HUES6 (cell line): ENCODE results near the gene HDAC3.
A peak's percentile ranks its signal among the peaks of the same experiment; 100 is the strongest.

Source experiments
- H3K27ac ChIP-seq: 2 replicates; pipeline ENCODE4 v1.7.0; 2013; ENCODE audit warnings: low read depth, mild to moderate bottlenecking, low read length, inconsistent platforms
- H3K27me3 ChIP-seq: 2 replicates; pipeline ENCODE4 v1.6.1; 2013; ENCODE audit warnings: low read length; ENCODE audit not compliant: control insufficient read depth, insufficient read depth
- H3K36me3 ChIP-seq: 2 replicates; pipeline ENCODE4 v1.6.1; 2013; ENCODE audit warnings: low read length; ENCODE audit not compliant: control insufficient read depth, insufficient read depth
- H3K4me1 ChIP-seq: 2 replicates; pipeline ENCODE4 v1.6.1; 2013; ENCODE audit warnings: low read length; ENCODE audit not compliant: control insufficient read depth, insufficient read depth
- H3K4me3 ChIP-seq: 2 replicates; pipeline ENCODE4 v1.5.1; 2013; ENCODE audit warnings: low read depth, low read length
- H3K9ac ChIP-seq: one replicate; pipeline ENCODE4 v1.6.1; 2013; ENCODE audit warnings: mild to moderate bottlenecking, low read length
- H3K9me3 ChIP-seq: 2 replicates; pipeline ENCODE4 v1.6.1; 2013; ENCODE audit warnings: low read depth, low read length; ENCODE audit not compliant: control insufficient read depth, insufficient read depth

HDAC3 gene

DNA sequence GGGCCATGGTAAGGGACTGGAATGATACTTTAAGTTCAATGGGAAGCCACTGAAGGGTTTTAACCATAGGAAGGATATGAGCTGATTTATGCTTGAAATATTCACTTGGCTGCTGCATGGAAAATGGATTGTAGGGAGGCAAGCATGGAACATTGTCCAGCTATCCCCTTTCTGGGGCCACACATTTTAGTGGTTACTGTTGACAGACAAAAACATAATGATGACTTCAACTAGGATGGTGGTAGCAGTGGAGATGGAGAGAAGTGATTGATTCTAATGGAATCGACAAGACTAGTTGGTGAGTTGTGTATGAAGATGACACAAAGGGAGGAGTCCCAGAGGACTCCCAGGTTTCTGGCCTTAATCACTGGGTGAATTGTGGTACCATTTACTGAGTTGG is 20.8 kb upstream of the HDAC3 start:
- no peaks in the 10 kb centered on the region for H3K9me3 ChIP-seq
- no peak overlapping the region for H3K9ac ChIP-seq
- H3K36me3 ChIP-seq: peaks cover 69% of the 10 kb centered on the region
- H3K27ac ChIP-seq: no peak overlapping the region
- H3K4me1 ChIP-seq: no peaks in the 10 kb centered on the region
- no peak overlapping the region for H3K4me3 ChIP-seq
- H3K27me3 ChIP-seq: no peaks in the 10 kb centered on the region

DNA sequence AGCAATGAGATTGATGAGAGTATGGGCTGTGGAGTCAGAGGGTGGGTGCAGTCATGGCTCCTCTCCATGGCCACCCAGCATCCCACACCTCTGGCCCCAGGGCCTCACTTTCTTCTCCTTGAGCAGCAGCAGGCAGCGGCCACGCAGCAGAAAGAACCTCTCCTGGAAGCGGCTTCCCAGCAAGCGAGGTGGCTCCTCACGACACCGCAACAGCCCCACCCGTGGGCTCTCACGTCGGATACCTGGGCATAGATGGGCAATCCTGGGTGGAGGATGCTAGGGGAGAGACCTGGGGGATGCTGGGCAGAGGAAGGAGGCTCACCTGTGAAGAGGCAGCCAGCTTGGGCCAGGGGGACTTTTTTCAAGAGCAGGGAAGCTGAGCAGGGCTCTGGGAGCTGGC is 19.7 kb upstream of the HDAC3 start:
- Histone ChIP-seq H3K4me3 (no peak overlapping the region), H3K9ac (no peak overlapping the region), H3K9me3 (no peaks in the 10 kb centered on the region), H3K27me3 (no peaks in the 10 kb centered on the region), H3K4me1 (peaks cover 4% of the 10 kb centered on the region), H3K36me3 (peaks cover 63% of the 10 kb centered on the region), H3K27ac (no peak overlapping the region)

DNA sequence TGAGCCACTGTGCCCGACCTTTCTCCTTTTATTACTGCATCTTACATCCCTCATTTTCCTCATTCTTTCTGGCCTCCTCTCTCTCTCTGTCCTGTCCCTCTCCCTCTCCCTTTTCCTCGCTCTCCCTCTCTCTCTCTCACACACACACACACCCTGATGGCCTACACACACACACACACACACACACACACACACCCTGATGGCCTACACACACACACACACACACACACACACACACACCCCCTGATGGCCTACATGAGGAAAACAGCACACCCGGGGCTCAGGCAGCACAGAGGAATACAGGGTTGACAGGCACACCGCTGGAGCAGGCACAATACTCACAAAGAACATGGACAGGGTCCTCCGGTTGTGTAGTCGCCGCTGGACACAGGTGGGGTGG is 18.4 kb upstream of the HDAC3 start:
- peaks cover 58% of the 10 kb centered on the region for H3K36me3 ChIP-seq
- H3K4me1 ChIP-seq: peaks cover 12% of the 10 kb centered on the region
- H3K9me3 ChIP-seq: no peaks in the 10 kb centered on the region
- H3K27me3 ChIP-seq: no peaks in the 10 kb centered on the region
- H3K4me3 ChIP-seq: no peak overlapping the region
- H3K27ac ChIP-seq: no peak overlapping the region
- H3K9ac ChIP-seq: no peak overlapping the region

DNA sequence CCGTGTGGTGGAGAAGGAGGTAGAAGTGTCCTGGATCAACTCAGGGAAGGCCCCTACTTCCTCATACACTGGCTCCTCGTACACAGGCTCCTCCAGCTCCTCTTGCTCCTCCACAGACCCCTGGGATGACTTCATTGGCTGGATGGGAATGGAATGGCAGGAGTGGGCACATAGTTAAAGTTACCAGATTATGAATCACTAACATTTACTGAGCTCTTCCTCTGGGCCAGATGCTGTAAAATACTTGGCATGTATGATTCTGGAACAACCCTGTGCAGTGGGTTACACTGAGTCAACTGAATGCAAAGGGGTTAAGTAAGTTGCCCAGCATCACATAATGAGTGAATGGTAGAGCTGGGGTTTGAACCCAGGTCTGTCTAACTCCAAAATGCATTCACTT is 17.6 kb upstream of the HDAC3 start:
- peaks cover 51% of the 10 kb centered on the region for H3K36me3 ChIP-seq
- peaks cover 13% of the 10 kb centered on the region for H3K4me1 ChIP-seq
- H3K9ac ChIP-seq: no peak overlapping the region
- no peaks in the 10 kb centered on the region for H3K27me3 ChIP-seq
- H3K4me3 ChIP-seq: no peak overlapping the region
- no peaks in the 10 kb centered on the region for H3K9me3 ChIP-seq
- no peak overlapping the region for H3K27ac ChIP-seq

DNA sequence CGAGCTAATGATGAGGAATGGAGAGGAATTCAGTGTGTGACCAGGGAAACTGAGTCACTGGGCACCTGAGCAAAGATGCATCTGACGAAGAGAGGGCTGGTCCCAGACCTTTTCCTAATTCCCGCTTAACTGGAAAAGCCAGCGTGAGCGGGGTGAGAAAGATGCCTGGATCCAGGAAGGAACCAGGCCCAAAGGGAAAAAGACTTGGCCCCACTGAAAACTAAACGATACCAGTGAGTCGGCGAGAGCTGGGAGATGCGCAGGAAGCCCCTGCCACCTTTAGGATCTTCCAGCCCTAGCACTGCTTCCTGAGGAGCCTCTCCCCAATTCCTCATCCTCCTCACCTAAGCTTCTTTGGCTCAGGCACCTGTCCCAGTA is 15.1 kb upstream of the HDAC3 start:
- Histone ChIP-seq H3K27ac (no peak overlapping the region), H3K27me3 (no peaks in the 10 kb centered on the region), H3K9ac (no peak overlapping the region), H3K9me3 (no peaks in the 10 kb centered on the region), H3K4me1 (peaks cover 13% of the 10 kb centered on the region), H3K36me3 (peaks cover 33% of the 10 kb centered on the region), H3K4me3 (peak overlapping the region; percentile 84)

DNA sequence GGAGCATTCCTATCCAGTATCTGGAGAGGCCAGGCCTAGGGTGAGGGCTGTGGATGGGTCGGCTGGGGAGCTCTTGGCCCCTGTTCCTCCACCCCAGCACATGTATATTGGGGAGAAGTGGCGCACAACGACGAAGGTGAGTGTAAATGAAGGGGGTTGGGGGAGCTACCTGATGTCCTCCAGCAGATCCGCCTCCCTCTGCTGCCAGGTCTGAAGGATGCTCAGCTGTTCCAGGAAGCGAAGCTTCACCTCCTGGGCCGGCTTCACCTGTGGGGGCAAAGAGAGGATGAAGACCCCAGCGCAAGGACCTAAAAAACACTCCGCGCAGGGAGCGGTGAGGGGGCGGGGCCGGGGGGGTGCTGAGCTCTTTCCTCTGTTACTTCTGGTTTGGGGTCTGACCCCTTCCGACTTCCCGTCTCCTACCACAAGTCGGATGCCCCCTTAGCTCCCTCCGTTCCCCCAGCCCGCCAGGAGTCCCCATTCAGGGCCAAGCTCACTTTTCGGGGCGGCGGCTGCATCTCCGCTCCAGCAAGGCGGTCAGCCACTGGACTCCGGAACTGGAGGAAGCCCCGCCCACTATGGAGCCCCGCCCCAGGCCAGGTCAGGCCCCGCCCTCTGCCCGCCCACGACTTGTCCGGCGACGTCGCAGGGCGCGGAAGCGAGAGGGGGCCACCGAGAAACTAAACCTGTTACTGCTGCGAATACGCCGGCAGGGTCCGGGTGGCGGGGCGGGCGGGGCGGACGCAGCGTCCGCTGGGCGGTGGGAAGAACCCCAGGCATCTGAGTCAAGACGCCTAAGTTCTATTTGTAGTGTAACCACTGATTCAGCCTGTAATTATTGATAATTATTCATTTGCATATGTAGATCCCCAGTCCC is 14.4 kb upstream of the HDAC3 start, which contains the start of gene FCHSD1:
FCHSD1 (minus strand) TSS at position 568 of the 877 bp plus-strand sequence; CDS start at position 518, 50 bp downstream.
- Histone ChIP-seq H3K36me3 (peaks cover 31% of the 10 kb centered on the region), H3K27ac (no peak within 1 kb of the TSS), H3K4me3 (peak within 1 kb of the TSS; percentile 84)

DNA sequence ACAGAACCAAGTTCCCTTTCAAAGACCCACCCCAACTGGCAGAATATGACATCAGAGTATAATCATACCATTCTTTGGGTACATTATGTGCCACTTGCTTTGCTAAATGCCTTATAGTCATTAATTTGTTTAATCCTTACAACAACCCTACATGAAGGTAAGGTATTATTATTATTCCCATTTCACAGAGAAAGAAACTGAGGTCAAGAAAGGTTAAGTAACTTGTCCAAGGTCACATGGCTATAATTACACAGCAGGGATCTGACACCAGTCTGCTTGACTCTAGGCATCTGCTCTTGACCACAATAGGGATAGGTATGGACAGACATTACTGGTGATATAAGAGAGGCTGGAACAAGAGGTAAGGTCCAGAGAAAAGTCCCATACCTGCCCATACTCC is 13.3 kb upstream of the HDAC3 start:
- H3K9me3 ChIP-seq: no peaks in the 10 kb centered on the region
- peaks cover 13% of the 10 kb centered on the region for H3K4me1 ChIP-seq
- no peak overlapping the region for H3K9ac ChIP-seq
- no peak overlapping the region for H3K27ac ChIP-seq
- H3K27me3 ChIP-seq: no peaks in the 10 kb centered on the region
- peaks cover 32% of the 10 kb centered on the region for H3K36me3 ChIP-seq
- H3K4me3 ChIP-seq: peak overlapping the region; percentile 84

More for the DNA sequence above, 14.4 kb upstream of the HDAC3 start, which contains the start of gene FCHSD1:
- no peaks in the 10 kb centered on the region for H3K27me3 ChIP-seq
- H3K9me3 ChIP-seq: no peaks in the 10 kb centered on the region
- peak within 1 kb of the TSS; percentile 45 for H3K9ac ChIP-seq
- H3K4me1 ChIP-seq: peaks cover 13% of the 10 kb centered on the region

DNA sequence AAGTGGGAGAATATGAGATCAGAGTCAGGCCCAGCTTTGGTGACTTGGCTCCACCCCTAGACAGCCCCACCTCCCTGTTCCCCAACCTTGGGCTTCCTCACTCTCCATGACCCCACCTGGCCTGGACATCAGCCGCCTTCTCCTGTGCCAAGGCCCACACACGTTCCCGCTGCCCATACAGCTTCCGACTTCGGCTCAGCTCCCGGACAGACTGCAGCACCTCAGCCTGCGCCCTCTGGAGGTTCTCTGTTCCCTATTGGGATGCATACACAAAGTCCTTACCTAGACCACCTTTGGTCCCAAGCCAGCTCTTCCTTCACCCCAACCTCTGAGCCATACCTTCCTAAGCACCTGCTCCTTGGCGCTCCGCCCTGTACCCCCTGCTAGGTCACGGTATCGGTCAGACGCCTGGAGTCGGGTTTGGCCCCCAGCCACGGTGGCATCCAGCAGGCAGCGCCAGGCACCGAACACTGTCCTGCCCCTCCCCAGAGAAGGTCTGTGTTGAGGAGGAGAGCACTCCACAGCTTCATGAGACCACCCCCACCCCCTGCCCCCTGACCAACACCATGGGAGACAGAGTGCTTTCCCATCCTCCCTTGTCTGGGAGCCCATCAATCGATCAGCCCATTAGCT is 12.5 kb upstream of the HDAC3 start:
- Histone ChIP-seq H3K4me3 (no peak overlapping the region), H3K4me1 (peaks cover 13% of the 10 kb centered on the region), H3K27ac (no peak overlapping the region), H3K9ac (no peak overlapping the region), H3K36me3 (peaks cover 34% of the 10 kb centered on the region), H3K9me3 (no peaks in the 10 kb centered on the region), H3K27me3 (no peaks in the 10 kb centered on the region)

DNA sequence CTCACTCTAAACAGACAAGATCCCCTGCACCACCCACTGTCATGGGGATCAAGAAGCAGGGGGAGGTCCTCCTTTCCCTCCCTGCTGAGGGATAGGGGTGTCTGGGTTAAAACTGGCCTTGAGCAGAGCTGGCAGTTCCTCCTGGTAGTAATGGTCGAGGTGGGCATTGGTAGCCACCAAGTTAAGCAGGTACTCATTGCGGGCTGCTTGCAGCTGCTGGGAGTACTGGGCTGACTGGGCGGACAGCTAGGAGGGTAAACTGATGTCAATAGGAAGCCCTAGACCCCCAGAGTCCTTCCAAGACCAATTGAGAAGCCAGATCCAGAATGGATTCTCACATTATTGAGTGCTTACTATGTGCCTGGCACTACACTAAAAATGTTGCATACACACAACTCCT is 11.2 kb upstream of the HDAC3 start:
- Histone ChIP-seq H3K9ac (no peak overlapping the region), H3K4me3 (no peak overlapping the region), H3K27ac (no peak overlapping the region)

DNA sequence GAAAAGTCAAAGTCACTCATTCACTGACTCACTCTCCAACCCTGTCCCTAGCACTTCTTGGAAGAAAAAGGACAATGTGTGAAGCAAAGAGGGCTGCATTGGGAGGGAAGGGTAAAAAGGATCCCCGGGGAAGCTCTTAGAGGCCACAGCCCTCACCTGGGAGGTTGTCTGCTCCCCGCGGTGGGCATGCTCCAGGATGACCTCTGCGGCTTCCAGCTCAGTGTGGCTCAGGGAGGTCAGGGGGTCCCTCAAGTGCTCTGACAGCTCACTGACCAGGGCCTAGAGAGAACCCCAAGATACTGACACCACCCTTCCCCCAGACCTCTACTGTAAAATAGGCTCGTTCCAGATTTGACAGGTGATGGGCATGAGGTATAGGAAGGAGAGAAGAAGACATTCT is 10.6 kb upstream of the HDAC3 start:
- no peak overlapping the region for H3K4me3 ChIP-seq
- no peaks in the 10 kb centered on the region for H3K27me3 ChIP-seq
- no peaks in the 10 kb centered on the region for H3K9me3 ChIP-seq
- H3K4me1 ChIP-seq: peaks cover 13% of the 10 kb centered on the region
- no peak overlapping the region for H3K27ac ChIP-seq
- peaks cover 31% of the 10 kb centered on the region for H3K36me3 ChIP-seq
- no peak overlapping the region for H3K9ac ChIP-seq

More for the DNA sequence above, 11.2 kb upstream of the HDAC3 start:
- peaks cover 13% of the 10 kb centered on the region for H3K4me1 ChIP-seq
- H3K9me3 ChIP-seq: no peaks in the 10 kb centered on the region
- H3K27me3 ChIP-seq: no peaks in the 10 kb centered on the region
- peaks cover 31% of the 10 kb centered on the region for H3K36me3 ChIP-seq

DNA sequence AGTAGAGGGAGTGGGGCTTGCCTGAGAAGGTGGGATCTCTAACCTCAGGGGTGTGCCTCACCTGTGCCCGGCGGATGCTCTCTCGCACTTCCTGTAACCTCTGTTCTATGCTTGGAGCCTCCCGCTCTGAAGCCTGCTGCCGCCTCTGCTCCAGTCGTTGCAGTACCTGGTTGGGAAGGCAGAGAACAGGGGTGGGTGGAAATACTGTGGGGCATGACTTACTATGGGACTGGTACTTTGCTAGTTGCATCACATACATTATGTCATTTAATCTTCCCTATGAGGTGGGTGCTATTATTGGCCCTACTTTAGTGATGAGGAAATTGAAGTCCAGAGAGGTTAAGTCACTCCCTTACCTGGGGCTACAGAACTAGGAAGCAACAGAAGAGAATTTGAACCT is 9.4 kb upstream of the HDAC3 start:
- peaks cover 10% of the 10 kb centered on the region for H3K4me1 ChIP-seq
- no peak overlapping the region for H3K9ac ChIP-seq
- H3K9me3 ChIP-seq: no peaks in the 10 kb centered on the region
- no peak overlapping the region for H3K27ac ChIP-seq
- H3K27me3 ChIP-seq: no peaks in the 10 kb centered on the region
- peaks cover 31% of the 10 kb centered on the region for H3K36me3 ChIP-seq
- no peak overlapping the region for H3K4me3 ChIP-seq
